IgD-negative memory B cell (primary cell): Measurements from ENCODE around the gene VASN. TPM values are rescaled to one million over a fixed set of nuclear protein-coding genes. Genes with fewer than 3 reads are reported as not detected.
A peak's percentile ranks its signal among the peaks of the same experiment; 100 is the strongest.
"Not testable (repeated sequence)": the region's sequence is repeated elsewhere in the genome, so short reads cannot be mapped to it uniquely, and the experiment has no call there.

Experiments
- H3K27ac Mint-ChIP-seq, 3 donors: one replicate each; pipeline ENCODE4 v1.8.0; 2020 to 2022; ENCODE audit warnings: mild to moderate bottlenecking in 3 of 3, mixed read lengths in 3 of 3, moderate library complexity in 1 of 3
- H3K27me3 Mint-ChIP-seq: one replicate; pipeline ENCODE4 v1.8.0; 2021; ENCODE audit warnings: mixed read lengths
- H3K36me3 Mint-ChIP-seq: one replicate; pipeline ENCODE4 v1.8.0; 2020; ENCODE audit warnings: mild to moderate bottlenecking, mixed read lengths
- H3K4me1 Mint-ChIP-seq, 3 donors: one replicate each; pipeline ENCODE4 v1.8.0; 2020 to 2022; ENCODE audit warnings: mixed read lengths in 3 of 3, mild to moderate bottlenecking in 1 of 3
- H3K4me3 Mint-ChIP-seq, 4 donors: one replicate each; pipeline ENCODE4 v1.8.0; 2020 to 2022; ENCODE audit warnings: mild to moderate bottlenecking in 4 of 4, mixed read lengths in 4 of 4, moderate library complexity in 3 of 4
- H3K9me3 Mint-ChIP-seq, 3 donors: one replicate each; pipeline ENCODE4 v1.8.0; 2020 to 2021; ENCODE audit warnings: mixed read lengths in 3 of 3, mild to moderate bottlenecking in 1 of 3
- polyA plus RNA-seq: library from polyadenylated mRNA; unstranded; fragments of 300-500 nt; fragmentation: Illumina TruSeq; gene quantifications from one replicate; pipeline ENCODE4 v1.2.3, GENCODE V29; 2021

Gene VASN
- polyA plus RNA-seq, 1 donor from 2014 or later = 0.45 TPM

- Mint-ChIP-seq H3K4me1 (peaks cover 0 to 3% (median 3%) of the 10 kb centered on the region in 3 donors), H3K27ac (no peak overlapping the region), H3K4me3 (peak overlapping the region in 1 of 4 donors; percentile 47)
These were observed 38.9 kb upstream of the VASN start for GRCh38 chr16:4332623-4333307.

GRCh38 chr16:4333308-4333638 lies 38.4 kb upstream of the VASN start:
- Mint-ChIP-seq H3K4me3 (no peak overlapping the region), H3K4me1 (peaks cover 0 to 3% (median under 1%) of the 10 kb centered on the region in 3 donors), H3K36me3 (no peaks in the 10 kb centered on the region), H3K27me3 (peaks cover 4% of the 10 kb centered on the region), H3K27ac (no peak overlapping the region), H3K9me3 (no peaks in the 10 kb centered on the region)

More at GRCh38 chr16:4332623-4333307, 38.9 kb upstream of the VASN start:
- Mint-ChIP-seq H3K9me3 (no peaks in the 10 kb centered on the region), H3K27me3 (peaks cover 4% of the 10 kb centered on the region), H3K36me3 (no peaks in the 10 kb centered on the region)

DNA sequence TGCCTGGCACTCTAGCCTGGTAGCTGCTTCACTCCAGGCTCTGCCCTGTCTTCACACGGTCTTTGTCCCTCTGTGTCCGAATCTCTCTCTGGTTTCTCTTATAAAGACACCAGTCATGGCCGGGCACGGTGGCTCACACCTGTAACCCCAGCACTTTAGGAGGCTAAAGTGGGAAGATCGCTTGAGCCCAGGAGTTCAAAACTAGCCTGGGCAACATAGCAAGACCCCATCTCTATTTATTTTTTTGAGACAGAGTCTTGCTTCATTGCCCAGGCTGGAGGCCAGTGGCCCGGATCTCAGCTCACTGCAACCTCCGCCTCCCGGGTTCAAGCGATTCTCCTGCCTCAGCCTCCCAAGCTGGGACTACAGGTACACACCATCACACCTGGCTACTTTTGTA lies 37.9 kb upstream of the VASN start:
- H3K27me3 Mint-ChIP-seq, H3K36me3 Mint-ChIP-seq, H3K9me3 Mint-ChIP-seq, H3K4me1 Mint-ChIP-seq, H3K4me3 Mint-ChIP-seq, H3K27ac Mint-ChIP-seq: not testable (repeated sequence)

GRCh38 chr16:4334724-4335495 lies 36.7 kb upstream of the VASN start:
- H3K9me3 Mint-ChIP-seq = no peaks in the 10 kb centered on the region
- no peak overlapping the region for H3K27ac Mint-ChIP-seq
- no peaks in the 10 kb centered on the region for H3K36me3 Mint-ChIP-seq
- no peak overlapping the region for H3K4me3 Mint-ChIP-seq
- no peaks in the 10 kb centered on the region for H3K27me3 Mint-ChIP-seq
- no peaks in the 10 kb centered on the region for H3K4me1 Mint-ChIP-seq

DNA sequence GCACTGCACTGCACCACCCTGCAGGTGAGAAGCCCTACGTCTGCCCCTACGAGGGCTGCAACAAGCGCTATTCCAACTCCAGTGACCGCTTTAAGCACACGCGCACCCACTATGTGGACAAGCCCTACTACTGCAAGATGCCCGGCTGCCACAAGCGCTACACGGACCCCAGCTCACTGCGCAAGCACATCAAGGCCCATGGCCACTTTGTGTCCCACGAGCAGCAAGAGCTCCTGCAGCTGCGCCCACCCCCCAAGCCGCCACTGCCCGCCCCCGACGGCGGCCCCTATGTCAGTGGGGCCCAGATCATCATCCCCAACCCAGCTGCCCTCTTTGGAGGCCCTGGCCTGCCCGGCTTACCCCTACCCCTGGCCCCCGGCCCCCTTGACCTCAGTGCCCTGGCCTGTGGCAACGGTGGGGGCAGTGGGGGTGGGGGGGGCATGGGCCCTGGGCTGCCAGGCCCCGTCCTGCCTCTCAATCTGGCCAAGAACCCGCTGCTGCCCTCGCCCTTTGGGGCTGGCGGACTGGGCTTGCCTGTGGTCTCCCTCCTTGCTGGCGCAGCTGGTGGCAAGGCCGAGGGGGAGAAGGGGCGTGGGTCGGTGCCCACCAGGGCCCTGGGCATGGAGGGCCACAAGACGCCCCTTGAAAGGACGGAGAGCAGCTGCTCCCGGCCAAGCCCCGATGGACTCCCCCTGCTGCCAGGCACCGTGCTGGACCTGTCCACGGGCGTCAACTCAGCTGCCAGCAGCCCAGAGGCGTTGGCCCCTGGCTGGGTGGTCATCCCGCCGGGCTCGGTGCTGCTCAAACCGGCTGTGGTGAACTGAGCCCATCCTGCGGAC lies 34.7 kb upstream of the VASN start:
- no peaks in the 10 kb centered on the region for H3K9me3 Mint-ChIP-seq
- no peak overlapping the region for H3K4me3 Mint-ChIP-seq
- H3K27ac Mint-ChIP-seq = no peak overlapping the region
- H3K36me3 Mint-ChIP-seq = no peaks in the 10 kb centered on the region
- no peaks in the 10 kb centered on the region for H3K27me3 Mint-ChIP-seq
- H3K4me1 Mint-ChIP-seq = no peaks in the 10 kb centered on the region

DNA sequence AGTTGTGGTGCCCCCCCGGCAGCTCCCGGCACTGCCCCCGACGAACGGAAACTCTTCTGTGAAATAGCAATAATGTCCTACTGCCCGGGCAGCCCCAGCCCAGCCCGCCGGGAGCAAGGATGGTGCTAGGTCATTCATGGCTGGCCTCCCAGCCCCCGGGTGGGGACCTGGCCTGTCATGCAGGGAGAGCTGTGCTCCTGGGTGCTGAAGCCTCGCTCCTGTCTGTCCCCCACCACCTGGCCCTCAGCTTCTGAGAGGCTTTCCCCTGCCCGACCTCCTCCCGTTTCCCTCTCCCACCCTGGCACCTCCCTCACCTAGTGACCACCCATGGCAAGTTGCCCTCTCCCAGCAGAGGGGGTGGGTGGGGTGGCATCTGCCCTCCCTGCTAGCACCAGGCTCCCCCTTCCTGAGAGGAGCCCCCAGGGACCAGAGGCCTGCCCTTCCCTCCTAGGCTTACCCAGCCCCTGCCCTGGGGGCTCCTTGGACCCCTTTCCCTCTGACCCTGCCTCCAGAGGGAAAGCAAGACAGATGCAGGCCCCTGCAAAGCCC lies 34.0 kb upstream of the VASN start:
- no peaks in the 10 kb centered on the region for H3K4me1 Mint-ChIP-seq
- H3K27ac Mint-ChIP-seq = no peak overlapping the region
- no peaks in the 10 kb centered on the region for H3K36me3 Mint-ChIP-seq
- no peak overlapping the region for H3K4me3 Mint-ChIP-seq
- H3K27me3 Mint-ChIP-seq = no peaks in the 10 kb centered on the region
- no peaks in the 10 kb centered on the region for H3K9me3 Mint-ChIP-seq

DNA sequence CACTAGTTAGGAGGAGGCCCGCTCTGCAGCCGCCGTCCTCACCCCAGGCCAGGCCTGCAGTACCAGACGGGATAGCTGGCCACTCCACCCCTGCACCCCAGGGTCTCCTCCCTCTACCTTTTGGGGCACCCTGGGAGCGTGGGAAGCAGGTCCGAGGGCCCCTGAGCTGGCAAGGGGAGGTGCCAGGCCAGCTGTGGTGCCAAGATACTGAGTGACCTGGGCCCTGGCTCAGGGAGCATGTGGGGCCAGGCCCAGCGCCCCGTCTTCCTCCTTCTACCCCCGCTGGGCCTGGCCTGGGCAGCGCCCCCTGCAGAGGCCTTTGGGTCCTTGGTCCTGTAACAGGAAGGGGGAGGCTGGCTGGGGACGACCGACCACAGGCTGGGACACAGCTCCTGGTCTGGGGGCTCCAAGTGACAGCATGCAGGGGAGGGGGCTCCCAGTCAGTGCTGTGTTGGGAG lies 33.5 kb upstream of the VASN start:
- Mint-ChIP-seq H3K4me1 (no peaks in the 10 kb centered on the region), H3K27me3 (no peaks in the 10 kb centered on the region), H3K27ac (no peak overlapping the region), H3K36me3 (no peaks in the 10 kb centered on the region), H3K9me3 (no peaks in the 10 kb centered on the region), H3K4me3 (no peak overlapping the region)

GRCh38 chr16:4338712-4339299 lies 32.8 kb upstream of the VASN start:
- Mint-ChIP-seq H3K4me3 (no peak overlapping the region), H3K9me3 (no peaks in the 10 kb centered on the region), H3K27me3 (no peaks in the 10 kb centered on the region), H3K4me1 (no peaks in the 10 kb centered on the region), H3K27ac (no peak overlapping the region), H3K36me3 (no peaks in the 10 kb centered on the region)

GRCh38 chr16:4339455-4339854 lies 32.2 kb upstream of the VASN start:
- Mint-ChIP-seq H3K36me3 (no peaks in the 10 kb centered on the region), H3K9me3 (no peaks in the 10 kb centered on the region), H3K4me1 (no peaks in the 10 kb centered on the region), H3K4me3 (peak overlapping the region in 1 of 4 donors; percentile 65), H3K27ac (no peak overlapping the region), H3K27me3 (no peaks in the 10 kb centered on the region)

- no peaks in the 10 kb centered on the region for H3K9me3 Mint-ChIP-seq
These were observed 31.7 kb upstream of the VASN start for GRCh38 chr16:4339909-4340308.

GRCh38 chr16:4340443-4340842 lies 31.2 kb upstream of the VASN start:
- H3K4me3 Mint-ChIP-seq = no peak overlapping the region
- H3K36me3 Mint-ChIP-seq = no peaks in the 10 kb centered on the region
- H3K27ac Mint-ChIP-seq = no peak overlapping the region
- peaks cover 0 to 2% (median 0%) of the 10 kb centered on the region in 3 donors for H3K4me1 Mint-ChIP-seq
- no peaks in the 10 kb centered on the region for H3K9me3 Mint-ChIP-seq
- no peaks in the 10 kb centered on the region for H3K27me3 Mint-ChIP-seq

More at GRCh38 chr16:4339909-4340308, 31.7 kb upstream of the VASN start:
- H3K27me3 Mint-ChIP-seq = no peaks in the 10 kb centered on the region
- H3K4me1 Mint-ChIP-seq = peaks cover 0 to 2% (median 0%) of the 10 kb centered on the region in 3 donors
- no peak overlapping the region for H3K27ac Mint-ChIP-seq
- H3K36me3 Mint-ChIP-seq = no peaks in the 10 kb centered on the region
- no peak overlapping the region for H3K4me3 Mint-ChIP-seq

- no peak overlapping the region for H3K27ac Mint-ChIP-seq
- no peaks in the 10 kb centered on the region for H3K9me3 Mint-ChIP-seq
- H3K27me3 Mint-ChIP-seq = no peaks in the 10 kb centered on the region
- no peak overlapping the region for H3K4me3 Mint-ChIP-seq
- H3K4me1 Mint-ChIP-seq = peaks cover 0 to 4% (median 0%) of the 10 kb centered on the region in 3 donors
- H3K36me3 Mint-ChIP-seq = no peaks in the 10 kb centered on the region
These were observed 30.4 kb upstream of the VASN start for GRCh38 chr16:4341250-4341649.

DNA sequence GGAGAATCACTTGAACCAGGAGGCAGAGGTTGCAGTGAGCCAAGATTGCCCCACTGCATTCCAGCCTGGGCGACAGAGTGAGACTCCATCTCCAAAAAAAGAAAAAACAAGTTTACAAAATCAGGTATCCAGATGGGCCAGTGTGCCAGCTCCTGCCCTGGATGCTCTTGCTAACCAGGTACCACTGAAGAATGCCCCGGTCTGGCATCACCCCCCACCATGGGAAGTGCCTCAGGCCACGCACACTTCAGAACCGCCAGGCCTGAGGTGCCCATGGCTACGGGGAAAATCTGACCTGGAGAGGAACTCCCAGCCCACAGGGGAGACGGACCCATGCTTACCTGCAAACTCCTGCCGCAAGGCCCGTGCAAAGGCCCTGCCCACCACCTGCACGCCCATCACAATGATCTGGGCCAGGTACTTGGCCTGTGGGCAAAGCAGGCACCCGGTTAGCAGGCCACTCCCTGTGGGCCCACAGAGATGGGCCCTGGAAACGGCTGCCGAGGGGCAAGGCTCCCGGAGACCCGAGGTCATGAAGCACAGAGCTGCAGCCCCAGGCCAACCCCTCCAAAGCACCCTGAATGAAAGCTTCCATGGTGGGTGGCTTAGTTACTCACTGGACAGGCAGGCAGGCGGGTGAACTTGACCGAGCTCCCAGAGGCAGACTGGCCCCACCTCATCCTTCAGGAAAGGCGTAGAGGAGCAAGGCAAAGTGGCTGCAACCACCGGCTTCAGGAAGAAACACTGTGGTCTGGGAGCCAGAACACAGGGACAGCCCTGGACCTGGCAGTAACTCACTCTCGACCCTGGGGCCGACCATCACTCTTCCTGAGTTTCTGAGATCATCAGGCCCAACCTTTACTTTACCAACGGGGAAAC lies 28.5 kb upstream of the VASN start:
- no peaks in the 10 kb centered on the region for H3K27me3 Mint-ChIP-seq
- peaks cover 0 to 6% (median under 1%) of the 10 kb centered on the region in 3 donors for H3K4me1 Mint-ChIP-seq
- H3K27ac Mint-ChIP-seq = peak overlapping the region in 1 of 3 donors; percentile 35
- H3K4me3 Mint-ChIP-seq = no peak overlapping the region
- H3K9me3 Mint-ChIP-seq = no peaks in the 10 kb centered on the region
- no peaks in the 10 kb centered on the region for H3K36me3 Mint-ChIP-seq
